ENCODE measurements around the gene ACYP2.
A peak's percentile ranks its signal among the peaks of the same experiment; 100 is the strongest.
"Not testable (repeated sequence)": the region's sequence is repeated elsewhere in the genome, so short reads cannot be mapped to it uniquely, and the experiment has no call there.

ACYP2 gene

DNA sequence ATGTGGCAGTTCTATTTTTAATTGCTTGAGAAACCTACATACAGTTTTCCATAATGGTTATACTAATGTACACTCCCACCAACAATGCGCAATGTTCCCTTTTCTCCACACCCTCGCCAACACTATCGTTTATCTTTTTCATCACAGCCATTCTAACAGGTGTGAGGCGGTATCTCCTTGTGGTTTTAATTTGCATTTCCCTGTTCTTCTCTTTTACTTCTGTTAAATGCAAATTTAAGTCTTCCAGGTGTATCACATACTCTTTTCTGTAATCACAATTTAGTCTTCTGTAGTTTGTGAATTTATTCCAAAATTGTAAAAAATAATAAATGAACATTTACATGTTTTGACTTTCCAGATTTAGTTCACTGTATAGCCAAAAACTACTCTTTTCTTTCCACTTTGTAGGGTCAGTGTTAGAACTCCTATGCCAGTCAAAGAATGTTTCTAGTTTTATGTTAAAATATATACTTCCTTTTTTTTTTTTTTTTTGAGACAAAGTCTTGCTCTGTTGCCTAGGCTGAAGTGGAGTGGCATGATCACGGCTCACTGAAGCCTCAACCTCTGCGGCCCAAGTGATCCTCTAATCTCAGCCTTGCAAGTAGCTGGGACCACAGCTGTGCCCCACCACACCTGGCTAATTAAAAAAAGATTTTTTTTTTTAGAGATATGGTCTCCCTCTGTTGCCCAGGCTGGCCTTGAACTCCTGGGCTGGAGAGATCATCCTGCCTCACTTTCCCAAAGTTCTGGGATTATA, 15.4 kb upstream of the ACYP2 start:
- no peak for DNase-seq

DNA sequence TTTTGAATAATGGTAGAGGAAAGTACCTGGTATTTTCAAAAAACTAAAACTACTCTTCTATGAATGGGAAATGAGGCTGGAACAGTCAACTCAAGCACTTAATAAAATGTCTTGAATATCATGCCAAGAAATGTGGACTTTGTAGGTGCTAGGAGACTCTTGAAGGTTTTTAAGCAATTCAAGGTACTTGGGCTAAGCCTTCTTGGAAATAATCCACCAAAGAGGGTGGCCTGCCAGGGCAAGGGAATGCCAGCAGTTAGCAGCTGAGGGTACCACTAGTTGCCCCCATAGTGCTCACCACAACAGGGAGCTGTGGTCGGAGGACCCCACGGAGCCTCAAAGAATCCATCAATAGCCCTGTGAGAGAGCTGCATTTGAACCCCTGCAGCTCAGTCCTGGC, 14.6 kb upstream of the ACYP2 start:
- no peak for DNase-seq

DNA sequence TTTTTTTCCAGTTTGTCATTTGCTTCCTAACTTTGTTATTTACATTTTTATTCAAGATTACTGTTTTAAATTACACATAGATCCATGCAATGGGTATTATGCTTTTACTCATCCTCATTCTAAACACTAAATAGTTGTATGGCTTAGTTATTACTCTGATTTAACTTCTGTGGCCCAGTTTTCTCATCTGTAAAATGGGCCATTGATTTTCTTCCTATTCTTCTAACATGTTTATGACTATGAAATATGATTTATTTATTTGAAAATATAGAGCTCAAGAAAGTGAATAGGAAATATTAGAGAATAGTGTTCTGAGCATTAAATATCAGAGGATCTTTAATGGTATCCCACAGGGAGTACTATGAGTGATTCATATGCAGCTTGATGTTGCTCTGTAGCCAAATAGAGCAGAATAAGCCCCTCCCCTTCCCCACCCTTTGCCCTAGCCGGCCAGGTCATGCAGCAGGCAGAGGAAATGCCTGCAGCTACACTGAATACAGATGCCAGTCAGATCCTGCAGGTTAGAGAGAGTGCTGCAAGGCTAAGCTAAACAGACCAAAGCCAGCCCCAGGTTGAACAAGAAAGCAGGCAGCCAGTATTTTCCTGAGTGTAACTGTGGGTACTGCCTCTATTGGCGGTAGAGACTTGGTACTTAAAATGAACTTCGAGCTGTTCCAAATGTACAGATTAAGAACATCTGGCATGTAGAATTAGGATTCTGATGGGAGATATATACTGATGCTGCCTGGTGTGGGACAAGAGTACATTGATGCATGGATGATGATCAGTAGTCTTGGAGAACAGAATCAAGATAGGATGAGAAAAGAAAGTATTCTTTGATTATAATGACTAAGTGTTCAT, 11.7 kb upstream of the ACYP2 start:
- no peak for DNase-seq

DNA sequence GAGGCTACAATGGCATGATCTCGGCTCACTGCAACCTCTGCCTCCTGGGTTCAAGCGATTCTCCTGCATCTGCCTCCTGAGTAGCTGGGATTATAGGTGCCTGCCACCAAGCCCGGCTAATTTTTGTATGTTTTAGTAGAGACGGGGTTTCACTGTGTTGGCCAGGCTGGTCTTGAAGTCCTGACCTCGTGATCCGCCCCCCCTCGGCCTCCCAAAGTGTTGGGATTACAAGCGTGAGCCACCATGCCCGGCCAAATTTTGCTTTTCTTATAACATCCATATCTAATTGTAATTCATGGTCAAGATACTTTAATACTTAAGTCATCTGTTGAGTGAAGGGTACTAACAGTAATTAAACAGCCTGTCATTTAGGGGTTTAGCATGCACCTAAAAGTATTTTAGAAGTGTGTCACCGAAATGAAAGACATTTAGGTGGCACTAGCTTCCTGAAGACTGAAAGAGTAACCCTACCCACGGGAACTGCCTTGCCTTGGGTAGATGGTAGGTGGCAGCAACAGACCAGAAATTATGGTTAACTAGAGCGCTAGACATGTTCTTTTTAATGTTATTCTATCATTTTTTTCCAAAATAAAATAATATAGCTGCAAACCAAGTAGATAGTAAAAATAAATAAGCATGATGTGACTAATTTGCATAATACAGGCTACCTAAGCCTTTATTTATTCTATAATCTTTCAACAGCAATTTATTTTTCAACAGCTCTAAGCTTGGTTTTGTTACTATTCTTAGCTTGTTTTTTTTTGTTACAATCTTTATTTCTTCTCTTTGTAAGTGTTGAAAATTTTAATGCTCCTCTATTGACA, 8.6 kb upstream of the ACYP2 start:
- peak; percentile 25 to 74 for DNase-seq

DNA sequence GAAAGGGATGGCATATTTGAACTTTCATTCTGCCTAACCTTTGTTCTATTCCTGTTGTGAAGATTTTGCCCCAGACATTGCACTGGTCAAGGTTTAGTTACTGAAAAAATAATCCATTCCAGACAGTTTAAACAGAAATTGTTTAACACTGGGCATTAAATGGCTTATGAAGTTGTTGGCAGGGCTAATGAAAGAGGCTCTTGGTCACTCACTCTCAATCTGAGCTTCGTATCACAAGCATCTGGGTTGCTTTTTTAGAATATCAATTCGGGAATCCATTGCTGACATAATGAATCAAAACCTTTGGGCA, 8.0 kb upstream of the ACYP2 start:
- DNase-seq, result no peak

DNA sequence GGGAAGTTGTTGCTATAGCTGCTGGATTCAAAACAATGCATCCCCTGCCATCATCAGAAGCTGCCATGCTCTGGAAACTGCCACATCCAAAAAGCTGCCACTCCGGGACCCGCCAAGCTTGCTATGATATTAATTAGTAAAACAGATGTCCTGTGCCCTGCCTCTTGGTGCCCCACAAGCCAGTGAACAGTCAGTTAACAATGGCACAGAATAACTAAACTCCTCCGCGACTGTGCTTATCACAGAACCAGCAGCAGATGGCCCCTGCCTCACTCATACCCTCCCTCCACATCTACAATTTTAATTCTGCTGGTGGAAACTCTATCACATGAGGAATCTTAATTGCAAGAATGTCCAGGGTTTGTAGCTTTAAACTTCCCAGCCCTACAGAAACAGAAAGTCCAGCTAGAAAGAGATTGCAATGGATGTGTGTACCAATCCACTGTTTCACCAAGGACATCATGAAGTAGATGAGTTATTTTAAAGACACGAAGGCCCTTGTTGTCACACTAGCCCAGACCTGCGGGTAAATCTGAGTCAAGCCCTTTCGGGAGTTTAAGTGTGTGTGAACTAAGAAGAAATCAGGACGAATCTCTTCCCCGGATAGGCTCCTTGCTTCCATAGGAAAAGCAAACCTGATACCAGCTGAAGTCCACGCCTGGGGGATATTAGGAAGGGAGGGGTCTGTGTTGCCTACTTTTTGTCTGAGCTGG, 7.4 kb upstream of the ACYP2 start:
- DNase-seq, result peak in 1 of 2 donors; percentile 69

DNA sequence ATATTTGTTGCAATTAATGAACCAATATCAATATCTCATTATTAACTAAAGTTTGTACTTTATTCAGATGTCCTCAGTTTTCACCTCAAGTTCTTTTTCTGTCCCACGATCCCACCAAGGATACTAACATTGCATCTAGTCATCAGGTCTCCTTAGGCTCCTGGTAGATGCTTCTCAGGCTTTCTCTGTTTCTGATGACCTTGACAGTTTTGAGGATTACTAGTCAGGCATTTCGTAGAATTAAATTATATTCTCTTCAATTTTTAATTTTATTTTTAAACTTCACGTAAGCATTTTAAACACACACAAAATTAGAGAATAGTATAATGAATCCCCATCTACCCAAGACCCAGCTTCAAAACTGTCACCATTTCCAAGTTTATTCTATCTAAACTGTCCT, 5.6 kb upstream of the ACYP2 start:
- no peak for DNase-seq

DNA sequence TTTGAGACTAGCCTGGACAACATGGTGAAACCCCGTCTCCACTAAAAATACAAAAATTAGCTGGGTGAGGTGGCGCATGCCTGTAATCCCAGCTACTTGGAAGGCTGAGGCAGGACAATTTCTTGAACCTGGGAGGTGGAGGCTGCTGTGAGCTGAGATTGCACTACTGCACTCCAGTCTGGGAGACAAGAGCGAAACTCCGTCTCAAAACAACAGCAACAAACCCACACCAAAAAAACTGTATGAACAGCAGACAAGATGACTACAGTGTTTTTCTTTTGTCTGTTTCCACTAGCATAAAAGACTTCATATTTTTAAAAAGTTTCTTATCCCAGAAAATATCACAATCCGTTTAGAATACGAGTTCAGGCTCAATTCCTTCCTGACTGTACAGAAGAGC, 936 bp upstream of the ACYP2 start:
- not testable (repeated sequence) for DNase-seq

DNA sequence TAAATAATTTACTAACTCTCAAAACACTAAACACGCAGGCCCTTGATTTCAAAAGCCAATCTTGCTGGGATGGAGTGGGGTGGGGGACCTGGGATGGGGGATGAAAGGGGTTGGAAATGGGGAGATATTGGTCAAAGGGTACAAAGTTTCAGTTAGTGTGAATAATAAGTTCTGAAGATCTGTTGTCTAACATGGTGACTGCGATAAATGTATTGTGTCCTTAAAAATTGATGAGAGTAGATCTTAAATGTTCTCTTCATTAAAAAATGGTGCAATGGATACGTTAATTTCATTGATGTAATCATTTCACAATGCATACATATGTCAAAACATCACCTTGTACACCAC, 505 bp upstream of the ACYP2 start:
- DNase-seq, result no peak

DNA sequence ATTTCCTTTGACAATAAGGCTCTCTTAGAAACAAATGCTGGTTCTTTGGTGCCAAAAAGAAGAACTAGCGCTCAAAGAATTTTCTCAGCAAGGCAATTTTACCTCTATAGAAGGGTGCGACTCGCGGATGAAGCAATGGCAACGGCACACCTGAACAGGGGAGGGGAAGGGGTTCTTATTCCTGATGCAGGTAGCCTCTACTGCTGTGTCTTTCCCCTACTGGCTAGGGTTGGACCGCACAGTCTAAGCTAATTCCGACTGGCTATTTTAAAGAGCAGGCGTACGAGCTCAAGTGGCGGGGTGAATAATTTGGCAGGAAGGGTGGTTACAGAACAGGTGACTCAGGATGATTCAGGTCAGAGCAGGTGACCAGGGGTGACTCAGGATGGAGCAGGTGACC, 1.2 kb downstream of the ACYP2 start:
- DNase-seq, result not testable (repeated sequence)

DNA sequence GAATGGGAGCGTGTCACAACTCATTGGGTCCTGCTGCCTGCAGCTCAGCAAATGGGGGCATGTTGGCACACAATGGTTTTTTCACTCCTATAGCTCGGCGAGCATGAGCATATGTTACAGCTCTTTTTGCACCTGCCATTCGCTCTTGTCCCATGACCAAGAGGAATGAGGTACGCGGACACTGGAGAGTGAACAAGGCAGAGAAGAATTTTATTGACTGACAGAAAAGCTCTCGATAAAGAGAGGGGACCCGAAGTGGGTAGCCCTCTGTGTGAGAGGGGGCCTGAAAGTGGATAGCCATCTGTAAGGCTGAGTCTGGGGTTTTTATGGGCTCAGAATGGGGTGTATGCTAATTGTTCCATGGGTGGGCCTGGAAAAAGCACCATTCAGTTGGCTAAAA, 5.5 kb downstream of the ACYP2 start:
- DNase-seq, result no peak

DNA sequence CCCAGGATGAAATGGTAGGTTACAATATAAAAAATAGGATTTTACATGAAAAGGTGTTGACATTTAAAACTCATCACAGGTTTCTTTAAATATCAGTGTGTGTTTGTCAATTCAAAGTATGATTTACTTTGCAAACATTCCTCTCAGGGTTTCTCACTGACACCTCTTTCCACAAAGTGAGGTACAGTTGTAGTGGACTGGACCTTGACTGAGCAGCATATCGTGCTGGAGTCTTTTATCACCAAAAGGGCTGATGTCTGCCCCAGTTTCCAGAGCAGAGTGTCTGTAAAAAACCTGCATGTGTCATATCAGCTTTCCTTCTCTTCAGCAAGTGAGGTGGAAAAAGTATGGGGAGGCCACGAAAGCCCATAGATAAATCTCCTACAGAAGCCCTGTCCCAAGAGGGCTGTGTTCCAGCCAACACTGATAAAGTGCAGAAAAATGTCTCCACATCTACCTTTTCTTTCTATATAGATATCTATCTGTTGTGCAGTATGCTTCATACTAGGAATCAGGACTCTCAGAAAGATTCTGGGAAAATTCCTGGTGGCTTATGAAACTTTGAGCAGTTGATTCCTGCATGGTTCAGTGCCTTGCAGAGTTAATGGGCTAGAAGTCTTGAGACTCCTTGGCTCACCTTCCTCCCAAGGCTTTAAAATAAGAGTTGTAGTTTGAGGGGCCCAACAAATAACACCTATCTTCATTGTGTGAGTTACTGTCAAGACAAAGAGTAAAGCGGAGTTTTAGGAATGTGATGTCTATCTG, 6.9 kb downstream of the ACYP2 start:
- no peak for DNase-seq

DNA sequence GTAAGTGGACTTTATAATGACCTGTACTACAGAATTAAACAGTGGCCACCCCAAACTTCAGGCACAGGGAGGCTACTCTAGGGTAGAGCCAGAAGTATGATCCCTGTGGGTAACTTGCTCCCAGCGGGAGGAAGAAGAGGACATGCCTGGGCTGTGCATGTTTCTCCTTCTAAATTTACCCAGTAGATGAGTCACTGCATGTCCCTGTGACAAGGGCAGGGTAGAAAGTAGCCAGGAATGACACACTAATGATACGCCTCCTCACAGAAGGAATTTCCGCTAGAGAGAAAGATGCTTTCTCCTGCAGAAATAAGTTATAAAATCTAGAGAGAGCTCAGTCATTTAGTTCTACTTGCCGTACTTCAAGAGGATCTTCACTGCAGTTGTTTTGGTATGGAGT, 7.5 kb downstream of the ACYP2 start:
- DNase-seq, result no peak

DNA sequence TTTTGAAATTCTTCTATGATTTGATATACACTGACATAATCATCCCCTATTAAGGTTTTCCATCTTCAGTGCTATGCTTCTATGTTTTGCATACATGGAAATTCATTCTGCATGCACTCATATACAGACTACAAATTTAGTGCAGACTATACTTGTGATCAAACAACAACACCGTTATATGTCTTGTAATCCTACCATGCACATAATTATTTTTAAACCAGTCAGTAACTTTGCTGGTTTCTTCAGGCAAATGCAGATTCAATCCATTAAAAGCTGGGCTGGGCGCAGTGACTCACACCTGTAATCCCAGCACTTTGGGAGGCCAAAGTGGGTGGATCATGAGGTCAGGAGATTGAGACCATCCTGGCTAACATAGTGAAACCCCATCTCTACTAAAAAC, 11.8 kb downstream of the ACYP2 start:
- DNase-seq, result not testable (repeated sequence)

DNA sequence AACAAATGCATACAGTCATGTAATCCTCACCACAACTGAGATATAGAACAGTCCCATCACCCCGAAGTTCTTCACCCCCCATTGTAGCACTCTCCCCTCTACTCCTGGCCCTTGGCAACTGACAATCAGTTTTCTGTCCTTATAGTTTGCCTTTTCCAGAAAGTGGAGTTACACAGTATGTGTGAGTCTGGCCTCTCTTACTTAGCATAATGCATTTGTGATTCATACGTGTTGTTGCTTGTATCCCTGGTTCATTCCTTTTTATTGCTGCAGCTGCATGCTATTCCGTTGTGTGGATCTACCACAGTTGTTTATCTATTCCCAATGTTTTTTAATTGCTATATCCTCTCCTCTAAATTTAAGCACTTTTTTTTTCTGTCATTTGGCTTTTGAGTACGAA, 17.6 kb downstream of the ACYP2 start:
- no peak for DNase-seq

DNA sequence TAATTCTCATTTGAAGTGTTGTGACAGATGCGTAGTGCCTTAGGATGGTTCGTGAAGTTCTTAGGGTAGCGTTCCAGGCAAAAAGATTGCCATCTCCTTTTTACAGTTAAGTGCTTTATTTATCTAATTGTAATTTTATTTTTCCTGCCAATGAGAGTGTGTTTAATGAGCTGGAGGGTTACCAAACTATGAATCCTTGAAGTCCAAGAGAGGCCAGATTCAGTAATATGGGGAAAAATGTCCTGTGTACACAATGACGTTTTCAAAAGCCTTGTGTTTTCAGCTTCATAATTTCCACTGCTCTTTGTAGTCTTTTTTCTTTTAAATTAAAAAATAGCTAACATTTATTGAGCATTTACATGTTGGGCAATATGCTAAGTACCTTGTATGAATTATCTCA, 23.8 kb downstream of the ACYP2 start:
- DNase-seq, result no peak

DNA sequence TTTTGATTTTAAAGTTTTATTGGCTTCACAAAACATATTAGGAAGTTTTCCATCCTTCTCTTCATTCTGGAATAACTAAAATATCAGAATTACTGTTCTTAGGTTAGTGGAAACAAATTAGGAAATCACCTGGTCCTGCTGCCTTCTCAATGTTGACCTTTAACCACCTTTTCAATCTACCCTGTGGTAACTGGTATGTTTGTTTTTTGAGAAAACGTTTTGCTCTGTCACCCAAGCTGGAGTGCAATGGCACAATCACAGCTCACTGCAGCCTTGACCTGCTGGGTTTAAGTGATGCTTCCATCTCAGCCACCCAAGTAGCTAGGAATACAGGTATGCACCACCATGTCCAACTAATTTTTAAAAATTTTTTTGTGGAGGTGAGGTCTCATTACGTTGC, 28.4 kb downstream of the ACYP2 start:
- DNase-seq, result no peak

DNA sequence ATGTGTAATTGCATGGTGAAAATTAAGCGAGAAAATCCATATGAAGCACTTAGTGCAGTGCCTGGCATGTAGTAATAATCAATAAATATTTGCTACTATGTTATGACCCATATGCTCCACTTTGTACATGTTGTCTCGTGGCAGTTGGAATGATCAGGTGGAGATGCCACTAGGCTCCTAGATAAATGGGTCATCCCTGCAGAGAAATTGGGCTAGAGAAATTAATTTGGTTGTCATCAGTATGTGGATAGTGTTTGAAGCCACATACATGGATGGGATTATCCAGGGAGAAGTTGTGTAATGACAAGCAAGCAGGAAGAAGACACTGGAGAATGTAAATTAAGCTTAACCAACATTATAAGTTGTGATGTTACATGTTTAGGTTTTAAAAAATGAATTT, 33.0 kb downstream of the ACYP2 start:
- no peak for DNase-seq

DNA sequence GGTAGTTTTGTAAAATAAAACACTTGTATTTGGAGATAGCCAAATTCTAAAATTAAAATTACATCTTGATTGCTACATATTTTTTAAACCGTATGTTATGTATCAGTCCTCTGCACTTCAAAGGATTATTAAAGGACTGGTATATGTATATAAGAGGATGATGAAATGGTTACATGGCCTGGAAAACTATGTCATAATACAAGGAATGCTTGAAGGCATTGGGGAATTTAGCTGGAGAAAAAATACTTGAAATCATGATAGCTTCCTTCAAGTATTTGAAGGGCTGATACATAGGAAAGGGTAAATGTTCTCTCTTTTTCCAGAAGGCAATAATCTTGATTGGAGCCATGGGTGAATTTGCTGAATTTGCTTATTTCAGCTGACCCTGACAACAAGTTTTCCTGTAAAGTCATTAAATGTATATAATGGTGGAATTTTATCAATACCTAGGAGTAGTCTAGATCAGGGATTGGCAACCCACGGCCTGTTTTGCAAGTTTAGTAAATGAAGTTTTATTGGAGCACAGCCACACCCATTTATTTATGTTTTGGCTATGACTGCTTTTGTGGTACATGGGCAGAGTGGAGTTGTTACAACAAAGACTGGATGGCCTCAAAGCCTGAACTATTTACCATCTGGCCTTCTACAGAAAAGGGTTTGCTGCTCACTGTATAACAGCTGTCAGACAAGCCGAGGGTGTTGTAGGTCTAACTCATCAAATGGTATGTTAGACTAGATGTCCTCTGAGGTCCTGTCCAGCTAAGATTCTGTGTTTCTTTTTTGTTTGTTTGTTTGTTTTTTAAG, 34.4 kb downstream of the ACYP2 start:
- DNase-seq, result no peak

DNA sequence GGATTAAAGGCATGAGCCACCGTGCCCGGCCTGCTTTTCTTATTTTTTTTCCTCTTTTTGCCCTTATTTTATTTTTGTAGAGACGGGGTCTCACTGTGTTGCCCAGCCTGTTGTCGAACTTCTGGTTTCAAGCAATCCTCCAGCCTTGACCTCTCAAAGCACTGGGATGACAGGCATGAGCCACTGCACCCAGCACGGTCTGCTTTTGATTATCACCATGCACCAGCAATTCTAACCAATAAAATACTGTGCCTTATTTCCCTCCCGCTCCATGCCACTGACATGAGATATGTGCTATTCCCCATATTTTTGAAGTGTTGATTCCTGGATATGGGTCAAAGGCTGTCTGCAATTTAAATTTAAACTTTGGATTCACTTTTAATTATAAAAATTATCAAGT, 42.9 kb downstream of the ACYP2 start:
- no peak for DNase-seq

DNA sequence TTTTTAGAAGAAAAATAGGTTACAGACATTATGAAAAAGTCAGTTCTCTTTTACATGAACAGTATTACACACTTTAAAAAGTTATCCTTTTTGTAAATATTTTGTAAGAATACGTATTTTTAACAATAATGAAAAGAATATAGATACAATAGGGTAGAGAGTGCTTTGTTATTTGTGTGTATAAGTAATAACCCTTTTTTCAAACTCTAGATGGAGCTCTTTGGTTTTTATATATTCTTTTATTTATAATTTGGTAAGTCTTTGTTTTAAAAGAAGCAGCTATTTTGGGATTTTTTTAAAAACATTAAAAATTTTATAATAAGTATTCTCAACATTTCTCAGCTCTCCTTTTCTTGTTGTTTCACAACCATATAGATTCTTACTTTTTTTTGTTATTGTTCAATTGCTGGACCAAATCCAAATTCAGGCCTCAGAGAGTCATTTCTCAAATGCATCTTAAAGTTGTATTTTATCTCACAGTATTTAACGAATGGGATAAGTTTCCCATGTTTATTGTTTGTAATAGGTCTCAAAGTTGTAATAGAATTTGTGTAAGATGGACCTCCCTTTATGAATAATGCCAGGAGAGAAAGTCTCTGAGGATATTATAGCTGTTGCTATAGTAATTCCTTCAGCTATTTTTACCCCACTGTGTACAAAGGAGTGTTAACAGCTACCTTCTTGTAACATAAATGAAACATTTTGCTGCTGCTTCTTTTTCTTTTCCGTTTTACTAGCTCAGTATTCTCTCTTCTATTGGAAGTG, 46.4 kb downstream of the ACYP2 start:
- DNase-seq, result peak in 1 of 2 donors; percentile 19

Data from hippocampal formation (tissue), 2 donors.